Lung (tissue), 12 donors: Measurements from ENCODE around the gene C5orf63. TPM values are rescaled to one million over a fixed set of nuclear protein-coding genes. Genes with fewer than 3 reads are reported as not detected.

Experiments used
- ATAC-seq: fragments of 200-7000 bp; cut with Tn5 transposase; one replicate; pipeline ENCODE4 v1.9.1; 2020; ENCODE audit warnings: moderate number of reproducible peaks; ENCODE audit not compliant: insufficient read depth, low FRiP score
- DNase-seq, 3 donors: peaks; one replicate each; pipeline ENCODE4 v3.0.0-alpha.2; 2013 to 2017
- H3K27ac ChIP-seq, 2 donors: one replicate each; pipeline ENCODE4 v1.5.1; 2013; ENCODE audit warnings: mild to moderate bottlenecking in 2 of 2, moderate library complexity in 2 of 2, control low read depth in 1 of 2, inconsistent platforms in 1 of 2, low read depth in 1 of 2, low read length in 1 of 2
- H3K27me3 ChIP-seq, 3 donors: one replicate each; pipeline ENCODE4 v1.5.1; 2013; ENCODE audit warnings: low read length in 2 of 3; ENCODE audit not compliant: control insufficient read depth in 3 of 3, insufficient read depth in 3 of 3
- H3K36me3 ChIP-seq, 4 donors: one replicate each; pipeline ENCODE4 v1.5.1; 2013; ENCODE audit warnings: low read length in 4 of 4, mild to moderate bottlenecking in 1 of 4, moderate library complexity in 1 of 4; ENCODE audit not compliant: control insufficient read depth in 4 of 4, insufficient read depth in 4 of 4
- H3K4me1 ChIP-seq, 5 donors: one replicate each; pipeline ENCODE4 v1.5.1; 2013; ENCODE audit warnings: low read length in 5 of 5, mild to moderate bottlenecking in 2 of 5, moderate library complexity in 1 of 5; ENCODE audit not compliant: control insufficient read depth in 5 of 5, insufficient read depth in 5 of 5
- H3K4me3 ChIP-seq: one replicate; pipeline ENCODE4 v1.5.1; 2013; ENCODE audit warnings: mild to moderate bottlenecking, control low read depth, moderate library complexity
- H3K9ac ChIP-seq, 2 donors: one replicate each; pipeline ENCODE4 v1.5.1; 2013; ENCODE audit warnings: low read length in 2 of 2, control low read depth in 1 of 2; ENCODE audit not compliant: insufficient read depth in 1 of 2
- H3K9me3 ChIP-seq, 4 donors: one replicate each; pipeline ENCODE4 v1.5.1; 2013; ENCODE audit warnings: low read length in 3 of 4, mild to moderate bottlenecking in 1 of 4, moderate library complexity in 1 of 4; ENCODE audit not compliant: control insufficient read depth in 4 of 4, insufficient read depth in 3 of 4
- WGBS, 2 donors: extraction: QIAGEN DNeasy Blood & Tissue Kit; methylation state at CpG; one replicate each; pipeline ENCODE4 v1.1.7; 2013; 5-methylcytosine and 5-hydroxymethylcytosine counted together
- polyA plus RNA-seq, 2 donors: library from polyadenylated mRNA; stranded (reverse); fragments of 200-250 nt; gene quantifications; one replicate each; pipeline ENCODE4 v1.2.1, GENCODE V29; 2013
- total RNA-seq, 2 donors: library from RNA; depleted of rRNA in 1 of 2; stranded (reverse); fragments of >200 nt in 1 of 2; gene quantifications; one replicate each; pipeline ENCODE4 v1.2.1, GENCODE V29; 2014 to 2021
- TF ChIP-seq, protein P1 (sequence below): IDR thresholded peaks from 2 replicates; pipeline ENCODE4 v1.5.1; 2012; ENCODE audit warnings: mild to moderate bottlenecking; ENCODE audit errors: control extremely low read depth, extremely low read depth
- donor health status: control.
- donor health status: control.
- donor health status: Bipolar disorder and iron deficiency.
- donor health status: healthy.
- donor health status: DM: yes; HTN: yes; CAD: no.

C5orf63 gene
- total and polyA plus RNA-seq, 4 donors: 2.7 to 9.6 (median 5.8) TPM

DNA sequence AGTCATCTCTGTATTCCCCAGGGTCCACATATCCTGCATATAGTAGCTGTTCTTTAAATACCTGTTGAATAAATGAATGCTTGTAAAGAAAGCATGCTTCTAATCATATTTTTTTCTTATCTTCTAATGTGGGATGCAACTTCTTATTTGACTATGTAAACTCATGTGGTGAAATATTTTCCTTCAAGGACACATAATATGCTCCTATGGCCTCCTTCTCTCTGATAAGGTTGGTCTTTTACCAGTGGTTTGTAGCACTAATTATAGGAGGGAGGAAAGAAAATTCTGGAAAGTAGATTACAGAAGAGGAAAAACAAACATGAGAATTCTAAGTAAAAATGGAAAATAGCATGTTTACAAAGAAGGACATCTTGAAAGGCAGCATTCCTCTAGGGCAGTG, 28.6 kb upstream of the C5orf63 start:
- TF ChIP-seq, protein P1, sequence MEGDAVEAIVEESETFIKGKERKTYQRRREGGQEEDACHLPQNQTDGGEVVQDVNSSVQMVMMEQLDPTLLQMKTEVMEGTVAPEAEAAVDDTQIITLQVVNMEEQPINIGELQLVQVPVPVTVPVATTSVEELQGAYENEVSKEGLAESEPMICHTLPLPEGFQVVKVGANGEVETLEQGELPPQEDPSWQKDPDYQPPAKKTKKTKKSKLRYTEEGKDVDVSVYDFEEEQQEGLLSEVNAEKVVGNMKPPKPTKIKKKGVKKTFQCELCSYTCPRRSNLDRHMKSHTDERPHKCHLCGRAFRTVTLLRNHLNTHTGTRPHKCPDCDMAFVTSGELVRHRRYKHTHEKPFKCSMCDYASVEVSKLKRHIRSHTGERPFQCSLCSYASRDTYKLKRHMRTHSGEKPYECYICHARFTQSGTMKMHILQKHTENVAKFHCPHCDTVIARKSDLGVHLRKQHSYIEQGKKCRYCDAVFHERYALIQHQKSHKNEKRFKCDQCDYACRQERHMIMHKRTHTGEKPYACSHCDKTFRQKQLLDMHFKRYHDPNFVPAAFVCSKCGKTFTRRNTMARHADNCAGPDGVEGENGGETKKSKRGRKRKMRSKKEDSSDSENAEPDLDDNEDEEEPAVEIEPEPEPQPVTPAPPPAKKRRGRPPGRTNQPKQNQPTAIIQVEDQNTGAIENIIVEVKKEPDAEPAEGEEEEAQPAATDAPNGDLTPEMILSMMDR: no peak
- DNase-seq (no peak), ATAC-seq (no peak)
- Histone ChIP-seq H3K36me3 (no peaks in the 10 kb centered on the region), H3K9ac (no peak overlapping the region), H3K9me3 (no peaks in the 10 kb centered on the region), H3K27ac (no peak overlapping the region), H3K27me3 (no peaks in the 10 kb centered on the region), H3K4me3 (no peak overlapping the region), H3K4me1 (peaks cover 0 to 7% (median 0%) of the 10 kb centered on the region in 5 donors)

DNA sequence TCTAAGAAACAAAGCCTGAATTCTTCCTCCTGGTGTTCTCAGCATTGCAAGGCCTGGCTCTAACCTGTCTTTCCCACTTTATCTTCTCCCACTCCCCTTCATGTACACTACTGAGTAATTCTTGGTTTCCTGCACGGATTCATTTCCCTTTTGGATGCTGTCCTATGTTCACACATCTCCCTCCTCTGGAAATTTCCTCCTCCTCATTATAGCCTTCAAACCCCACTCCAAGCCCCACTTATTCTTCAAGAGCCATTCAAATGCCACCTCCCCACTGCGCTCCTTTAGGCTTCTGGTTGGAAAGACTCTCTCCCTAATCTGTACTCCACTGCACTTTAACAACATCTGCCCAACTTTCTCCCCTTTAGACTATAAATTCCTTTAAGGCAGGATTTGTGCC, 28.2 kb upstream of the C5orf63 start:
- DNase-seq (peak in 2 of 3 donors; percentile 23 to 60), ATAC-seq (peak; percentile 84)
- H3K27me3 ChIP-seq: no peaks in the 10 kb centered on the region
- peaks cover 0 to 7% (median 0%) of the 10 kb centered on the region in 5 donors for H3K4me1 ChIP-seq
- H3K9me3 ChIP-seq: no peaks in the 10 kb centered on the region
- H3K9ac ChIP-seq: no peak overlapping the region
- no peak overlapping the region for H3K27ac ChIP-seq
- TF ChIP-seq, protein P1: no peak
- no peaks in the 10 kb centered on the region for H3K36me3 ChIP-seq
- WGBS, 2 donors: 57 to 88% methylated on average over 2 of the region's 2 CpGs
- no peak overlapping the region for H3K4me3 ChIP-seq

DNA sequence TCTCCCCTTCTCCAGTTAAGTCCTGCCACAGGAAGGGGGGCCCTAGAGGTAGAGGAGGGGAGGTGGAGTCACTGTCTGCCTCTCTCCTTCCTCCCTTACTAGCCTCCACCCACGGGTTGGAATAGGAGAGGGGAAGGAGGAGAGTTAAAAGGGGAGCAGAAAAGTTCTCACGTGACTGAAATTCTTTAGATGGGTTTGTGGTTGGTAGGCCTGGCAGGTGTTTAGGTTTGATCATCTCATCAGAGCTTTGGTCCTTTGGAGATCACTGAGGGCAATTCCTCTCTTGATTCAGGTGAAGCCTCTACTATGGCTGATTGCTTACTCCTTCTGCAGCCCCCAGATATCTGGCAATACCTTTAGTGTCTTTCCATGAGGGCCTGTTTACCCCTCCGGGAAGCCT, 24.9 kb upstream of the C5orf63 start:
- ATAC-seq (no peak), DNase-seq (no peak)
- Histone ChIP-seq H3K4me1 (peaks cover 0 to 7% (median 0%) of the 10 kb centered on the region in 5 donors), H3K4me3 (no peak overlapping the region), H3K9ac (no peak overlapping the region), H3K36me3 (no peaks in the 10 kb centered on the region), H3K9me3 (no peaks in the 10 kb centered on the region), H3K27me3 (no peaks in the 10 kb centered on the region), H3K27ac (no peak overlapping the region)
- TF ChIP-seq, protein P1: no peak
- 64 to 68% methylated on average over 3 of the region's 3 CpGs for WGBS, 2 donors

DNA sequence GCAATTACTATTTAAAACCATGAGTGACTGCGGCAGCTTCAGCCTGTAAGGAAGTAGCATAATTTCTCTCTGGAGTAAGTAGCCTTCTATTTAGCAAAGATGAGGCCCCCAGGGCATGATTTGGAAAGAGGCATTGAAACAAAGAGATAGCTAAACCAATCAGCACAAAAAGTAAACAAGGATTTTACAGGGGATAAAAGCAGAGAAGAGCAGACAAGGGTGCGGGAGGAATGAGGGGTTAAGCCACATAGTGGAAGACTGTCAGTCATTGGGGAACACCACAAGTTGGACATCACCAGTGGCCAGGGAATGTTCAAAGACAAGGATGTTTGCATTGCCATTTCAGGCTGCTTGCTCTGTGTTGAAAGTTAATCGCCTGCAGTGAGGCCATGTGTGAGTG, 24.0 kb upstream of the C5orf63 start:
- H3K4me1 ChIP-seq: peaks cover 0 to 7% (median 0%) of the 10 kb centered on the region in 5 donors
- ATAC-seq: no peak
- no peak overlapping the region for H3K4me3 ChIP-seq
- H3K9ac ChIP-seq: no peak overlapping the region
- no peak overlapping the region for H3K27ac ChIP-seq
- no peaks in the 10 kb centered on the region for H3K36me3 ChIP-seq
- no peaks in the 10 kb centered on the region for H3K9me3 ChIP-seq
- TF ChIP-seq, protein P1: no peak
- 77 to 87% methylated on average over 3 of the region's 3 CpGs for WGBS, 2 donors
- no peaks in the 10 kb centered on the region for H3K27me3 ChIP-seq
- no peak for DNase-seq
